NCI-H1417 treated with DMSO at 0.1 percent for 48 hours (cell line): ENCODE measurements around the gene OR8B8.
"Not testable (repeated sequence)": the region's sequence is repeated elsewhere in the genome, so short reads cannot be mapped to it uniquely, and the experiment has no call there.

ENCODE experiments used
- DNase-seq: peaks from one replicate; lab custom pipeline; 2025; lab: John Stamatoyannopoulos, UW

Gene OR8B8

GRCh38 chr11:124441519-124441918, 4.0 kb downstream of the OR8B8 start:
- no peak for DNase-seq

GRCh38 chr11:124441081-124441480, 4.4 kb downstream of the OR8B8 start:
- DNase-seq, result no peak

- no peak for DNase-seq
Measured at GRCh38 chr11:124440608-124441007, 4.9 kb downstream of the OR8B8 start.

- no peak for DNase-seq
Measured at GRCh38 chr11:124434699-124435098, 10.8 kb downstream of the OR8B8 start.

- DNase-seq, result no peak
Measured at GRCh38 chr11:124429599-124429998, 15.9 kb downstream of the OR8B8 start.

DNA sequence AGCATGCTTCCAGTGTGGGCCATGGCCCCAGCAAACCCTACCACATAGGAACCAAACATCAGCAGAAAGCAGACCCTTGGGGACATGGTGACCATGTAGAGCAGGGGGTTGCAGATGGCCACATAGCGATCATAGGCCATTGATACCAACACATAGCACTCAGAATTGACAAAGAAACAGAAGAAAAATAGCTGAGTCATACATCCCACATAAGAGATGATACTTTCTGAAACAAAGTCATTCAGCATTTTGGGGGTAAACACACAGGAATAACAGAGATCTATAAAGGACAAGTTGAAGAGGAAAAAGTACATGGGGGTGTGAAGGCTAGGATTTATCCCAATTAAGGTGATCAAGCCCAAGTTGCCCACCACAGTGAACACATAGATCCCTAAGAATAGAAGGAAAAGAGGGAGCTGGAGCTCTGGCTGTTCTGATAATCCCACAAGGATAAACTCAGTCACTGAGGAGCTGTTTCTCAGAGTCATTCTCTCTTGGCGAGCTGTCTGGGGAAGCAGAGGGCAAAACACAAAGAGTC, 21.0 kb downstream of the OR8B8 start, which contains the start of gene OR8B4:
OR8B4 (minus strand) TSS at position 488 of the 538 bp plus-strand sequence; CDS start at position 488, 0 bp downstream.
- DNase-seq, result no peak

- DNase-seq, result no peak
Measured at GRCh38 chr11:124421043-124421442, 24.5 kb downstream of the OR8B8 start.

DNA sequence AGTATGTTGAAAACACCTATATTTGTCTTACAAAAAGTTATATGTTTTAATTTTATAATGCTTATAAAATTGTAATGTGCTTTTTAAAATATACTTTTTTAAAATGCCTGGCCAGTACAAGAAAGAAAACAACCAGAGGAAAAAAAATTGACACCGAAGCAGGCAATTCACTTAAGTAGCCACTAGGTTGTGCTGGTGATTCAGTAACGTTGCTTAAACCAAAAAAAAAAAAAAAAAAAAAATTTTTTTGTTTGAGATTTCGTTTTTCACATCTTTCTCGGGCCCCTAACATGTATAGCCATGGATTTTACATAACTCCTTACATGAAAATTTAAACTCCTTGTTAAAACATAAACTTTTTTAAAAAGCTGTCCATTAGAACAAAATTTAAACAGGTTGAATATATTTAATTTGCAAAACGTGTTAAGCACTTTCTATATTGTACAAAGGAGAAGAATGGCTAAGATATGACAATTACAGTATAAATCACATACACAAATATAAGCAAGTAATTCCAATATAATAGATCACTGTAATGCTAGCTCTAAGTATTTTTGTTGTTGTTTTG, 30.1 kb downstream of the OR8B8 start:
- DNase-seq, result peak; percentile 8

DNA sequence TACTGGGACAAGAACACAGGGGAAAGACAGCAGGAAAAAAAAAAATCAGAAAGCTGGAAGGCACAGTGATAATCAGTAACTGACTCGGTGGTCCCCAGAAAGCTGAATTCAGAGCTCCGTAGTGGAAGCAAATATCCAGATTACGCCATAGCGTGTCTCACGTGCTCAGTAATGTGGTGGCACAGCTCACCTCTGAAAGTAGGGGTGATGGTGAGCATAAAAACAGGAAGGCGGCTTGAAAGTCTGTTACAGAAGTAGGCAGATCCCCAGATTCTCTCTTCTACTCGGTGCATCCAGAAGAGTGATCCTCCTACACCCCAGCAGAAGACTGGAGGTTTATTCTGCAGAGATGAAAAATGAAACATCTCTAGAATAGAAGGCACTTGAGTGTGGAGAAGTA, 35.6 kb downstream of the OR8B8 start:
- no peak for DNase-seq

DNA sequence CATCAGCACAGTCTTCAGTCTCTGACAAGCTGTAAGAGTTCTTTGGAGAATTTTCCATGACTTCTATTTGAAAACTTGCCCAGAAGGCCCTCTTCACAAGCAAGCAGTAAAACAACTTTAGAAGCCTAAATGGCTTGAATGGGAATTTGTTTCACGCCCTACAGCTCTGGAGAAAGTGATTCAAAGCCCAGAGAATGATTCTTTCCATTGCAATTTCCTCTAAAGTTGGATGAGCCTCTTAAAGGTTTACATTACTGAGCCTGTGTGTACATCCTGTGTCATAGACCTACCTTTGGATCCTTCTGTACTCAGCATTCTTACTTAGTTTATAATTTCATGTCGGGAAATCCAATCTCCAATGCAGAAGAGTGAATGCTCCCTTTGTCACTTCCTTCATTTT, 39.9 kb downstream of the OR8B8 start:
- no peak for DNase-seq

DNA sequence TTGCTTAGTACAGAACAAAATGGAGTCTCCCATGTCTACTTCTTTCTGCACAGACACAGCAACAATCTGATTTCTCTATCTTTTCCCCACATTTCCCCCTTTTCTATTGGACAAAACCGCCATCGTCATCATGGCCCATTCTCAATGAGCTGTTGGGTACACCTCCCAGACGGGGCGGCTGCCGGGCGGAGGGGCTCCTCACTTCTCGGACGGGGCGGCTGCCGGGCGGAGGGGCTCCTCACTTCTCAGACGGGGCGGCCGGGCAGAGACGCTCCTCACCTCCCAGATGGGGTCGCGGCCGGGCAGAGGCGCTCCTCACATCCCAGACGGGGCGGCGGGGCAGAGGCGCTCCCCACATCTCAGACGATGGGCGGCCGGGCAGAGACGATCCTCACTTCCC, 42.3 kb downstream of the OR8B8 start:
- DNase-seq, result not testable (repeated sequence)

- DNase-seq, result no peak
Measured at GRCh38 chr11:124402326-124402922, 43.1 kb downstream of the OR8B8 start.

GRCh38 chr11:124398924-124399323, 46.6 kb downstream of the OR8B8 start, which contains the start of gene OR8B3:
TSS of gene OR8B3 (minus strand) at chr11:124399024. CDS start at chr11:124397351, 1,673 bp downstream.
- DNase-seq, result no peak

DNA sequence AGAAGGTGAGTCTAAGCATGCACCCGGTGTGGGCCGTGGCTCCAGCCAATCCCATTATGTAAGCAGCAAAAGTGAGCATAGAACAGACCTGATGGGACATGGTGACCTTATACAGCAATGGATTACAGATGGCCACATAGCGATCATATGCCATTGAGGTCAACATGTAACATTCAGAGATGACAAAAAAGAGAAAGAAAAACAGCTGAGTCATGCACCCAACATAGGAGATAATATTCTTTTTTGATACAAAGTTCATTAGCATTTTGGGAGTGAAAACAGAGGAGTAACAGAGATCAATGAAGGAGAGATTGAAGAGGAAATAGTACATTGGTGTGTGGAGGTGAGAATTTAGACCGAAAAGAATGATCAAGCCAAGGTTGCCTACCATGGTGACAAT, 48.6 kb downstream of the OR8B8 start:
- DNase-seq, result not testable (repeated sequence)

DNA sequence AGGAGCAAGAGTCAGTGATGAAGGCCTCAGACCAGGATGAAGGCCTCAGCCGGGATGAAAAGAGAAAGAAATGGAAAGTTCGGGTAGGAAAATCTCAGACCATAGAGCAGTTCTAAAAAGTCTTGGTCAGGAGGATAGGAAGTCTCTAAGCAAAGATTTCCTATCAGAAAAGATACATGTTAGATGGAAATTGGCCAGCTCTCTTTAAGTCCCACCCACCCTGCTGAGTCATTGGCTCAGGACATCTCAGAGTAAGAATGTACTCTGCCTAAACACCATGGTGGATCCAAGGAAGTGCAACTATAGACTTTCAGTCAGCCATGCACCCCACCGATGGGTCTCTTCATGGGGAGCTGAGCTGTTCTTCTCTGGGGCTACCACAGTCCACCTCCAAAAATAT, 51.1 kb downstream of the OR8B8 start:
- DNase-seq, result no peak
